PC-3 (cell line): ENCODE measurements around the gene SCRT2.

Experiments used
- CTCF ChIP-seq: fragments of 300-600 bp; sonication (generic); conservative IDR thresholded peaks from 2 replicates; pipeline ENCODE4 v1.5.1; 2017; ENCODE audit warnings: antibody characterized with exemption, low read depth, mild to moderate bottlenecking, low read length
- EZH2 ChIP-seq: fragments of 300-600 bp; sonication (generic); IDR thresholded peaks from one replicate; pipeline ENCODE4 v1.6.1; 2017; ENCODE audit warnings: antibody characterized with exemption, mild to moderate bottlenecking, low read length; ENCODE audit not compliant: unreplicated experiment
- EZH2phosphoT487 ChIP-seq: fragments of 300-600 bp; sonication (generic); IDR thresholded peaks from 2 replicates; pipeline ENCODE4 v1.6.1; 2018; ENCODE audit warnings: mild to moderate bottlenecking, antibody characterized with exemption, low read length, borderline replicate concordance

DNA sequence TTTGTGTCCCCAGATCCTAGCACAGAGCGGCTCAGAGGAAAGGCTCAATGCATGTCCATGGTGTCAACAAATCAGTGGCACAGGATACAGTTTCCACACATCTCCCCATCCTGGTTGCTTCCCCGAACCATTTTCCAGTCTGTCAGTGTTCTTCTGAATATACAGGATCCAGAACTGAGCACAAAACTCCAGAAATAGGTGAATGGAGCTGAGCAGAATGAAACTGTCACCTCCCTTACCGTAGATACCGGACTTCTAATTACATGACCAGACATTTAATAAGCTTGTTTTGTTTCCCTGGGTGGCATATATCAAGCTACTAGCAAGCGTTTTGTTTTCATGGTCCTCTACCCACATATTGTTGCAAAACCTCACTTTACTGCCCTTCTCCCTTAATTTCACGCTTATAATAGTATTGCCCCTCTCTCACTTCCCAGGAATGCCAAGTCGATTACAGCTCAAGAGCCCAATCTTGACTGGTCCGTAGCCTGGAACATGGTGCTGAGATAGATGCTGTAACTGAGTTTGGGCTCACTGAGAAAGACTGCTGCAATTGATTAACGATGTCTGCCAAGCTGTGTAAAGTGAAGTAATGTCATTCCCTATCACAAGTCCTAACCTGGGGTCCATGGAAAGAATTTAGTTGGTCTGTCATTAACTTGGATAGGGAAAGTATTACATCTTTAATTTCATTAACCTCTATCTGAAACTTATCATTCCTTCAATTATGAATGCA lies 12.0 kb upstream of the SCRT2 start:
- TF ChIP-seq CTCF (no peak), EZH2 (no peak), EZH2phosphoT487 (no peak)
